WTC11 (cell line): ENCODE measurements around the gene ARHGEF38.

ENCODE experiments used
- AR ChIP-seq: fragments of 250-450 bp; sonication (Bioruptor Pico); IDR thresholded peaks from 2 replicates; pipeline ENCODE4 v1.9.0; 2021; ENCODE audit warnings: mild to moderate bottlenecking
- CTCF ChIP-seq: fragments of 200-600 bp; IDR thresholded peaks from 2 replicates; pipeline ENCODE4 v1.8.0; 2022; ENCODE audit warnings: antibody characterized with exemption
- KAT7 ChIP-seq: sonication (generic); formaldehyde crosslinking; IDR thresholded peaks from 2 replicates; pipeline ENCODE4 v1.8.1; 2023; ENCODE audit warnings: missing genetic modification reagents, mild to moderate bottlenecking, borderline replicate concordance
- MAX ChIP-seq: sonication (generic); formaldehyde crosslinking; IDR thresholded peaks from 2 replicates; pipeline ENCODE4 v1.8.0; 2022; ENCODE audit warnings: mild to moderate bottlenecking, missing genetic modification reagents
- NFATC4 ChIP-seq: fragments of 250-450 bp; sonication (Bioruptor Pico); IDR thresholded peaks from 2 replicates; pipeline ENCODE4 v1.9.0; 2021; ENCODE audit warnings: mild to moderate bottlenecking
- NR3C1 ChIP-seq: sonication (generic); formaldehyde crosslinking; conservative IDR thresholded peaks from 2 replicates; pipeline ENCODE4 v1.8.1; 2023; ENCODE audit warnings: low read depth, mild to moderate bottlenecking, missing genetic modification reagents

GRCh38 chr4:105526656-105527055, 25.8 kb upstream of the ARHGEF38 start:
- no peak for TF ChIP-seq NR3C1 (CRISPR knock-in tag)
- no peak for TF ChIP-seq CTCF
- no peak for TF ChIP-seq AR
- no peak for TF ChIP-seq MAX (CRISPR knock-in tag)
- TF ChIP-seq KAT7 (CRISPR knock-in tag) = no peak
- TF ChIP-seq NFATC4 = no peak
